Peyer's patch (tissue), 4 donors: Measurements from ENCODE around the gene HES4.

Experiments used
- CTCF ChIP-seq, 6 experiments: fragments of 450-650 bp in 4 of 6; fragments of 200-600 bp in 2 of 6; sonication (generic) in 1 of 6; IDR thresholded peaks; one replicate each; pipeline ENCODE4 v1.5.1; 2017 to 2019; ENCODE audit warnings: antibody characterized with exemption in 6 of 6, mild to moderate bottlenecking in 3 of 6, moderate library complexity in 1 of 6
- POLR2A ChIP-seq, 2 donors: fragments of 450-650 bp; IDR thresholded peaks; one replicate each; pipeline ENCODE4 v1.5.1; 2017; ENCODE audit warnings: antibody characterized with exemption in 2 of 2, mild to moderate bottlenecking in 2 of 2, moderate library complexity in 2 of 2

GRCh38 chr1:1046243-1046642 lies 46.3 kb upstream of the HES4 start:
- TF ChIP-seq POLR2A (IDR thresholded peaks at IDR 0.05) (no peak), CTCF (IDR thresholded peaks at IDR 0.05) (no peak)
